HepG2 (cell line): ENCODE data around the gene PSD4. TPM values are rescaled to one million over a fixed set of nuclear protein-coding genes. Genes with fewer than 3 reads are reported as not detected.

Experiments used
- CENPT ChIP-seq: sonication (generic); formaldehyde crosslinking; IDR thresholded peaks from 2 replicates; pipeline ENCODE4 v1.8.0; 2022; ENCODE audit warnings: low read depth, mild to moderate bottlenecking, moderate library complexity, missing genetic modification reagents
- IKZF1 ChIP-seq: fragments of 450-650 bp; IDR thresholded peaks from 2 replicates; pipeline ENCODE4 v1.7.1; 2016
- JUNB ChIP-seq: sonication (generic); formaldehyde crosslinking; IDR thresholded peaks from 2 replicates; pipeline ENCODE4 v1.8.0; 2022; ENCODE audit warnings: missing genetic modification reagents, mild to moderate bottlenecking, borderline replicate concordance
- KDM6A ChIP-seq: IDR thresholded peaks from 2 replicates; pipeline ENCODE4 v1.6.1; 2016; ENCODE audit warnings: low read depth
- MAFF ChIP-seq: IDR thresholded peaks from 2 replicates; pipeline ENCODE4 v1.6.1; 2011; ENCODE audit warnings: low read depth, low read length, improper control_type of control experiment
- NR1H2 ChIP-seq: sonication (generic); formaldehyde crosslinking; IDR thresholded peaks from 2 replicates; pipeline ENCODE4 v1.8.1; 2022; ENCODE audit warnings: low read depth, missing genetic modification reagents, borderline replicate concordance
- PHF21A ChIP-seq: sonication (generic); formaldehyde crosslinking; IDR thresholded peaks from 2 replicates; pipeline ENCODE4 v1.5.0; 2020; ENCODE audit warnings: mild to moderate bottlenecking, missing genetic modification reagents
- RFXANK ChIP-seq: IDR thresholded peaks from 2 replicates; pipeline ENCODE4 v1.6.1; 2016
- RXRA ChIP-seq: sonication (generic); formaldehyde crosslinking; IDR thresholded peaks from 2 replicates; pipeline ENCODE4 v1.5.1; 2020; ENCODE audit warnings: missing genetic modification reagents
- SIX4 ChIP-seq: sonication (generic); formaldehyde crosslinking; IDR thresholded peaks from 2 replicates; pipeline ENCODE4 v1.4.0; 2020; ENCODE audit warnings: missing genetic modification reagents
- YY1 ChIP-seq: IDR thresholded peaks from 2 replicates; pipeline ENCODE4 v1.6.1; 2011; ENCODE audit warnings: low read length, low read depth, moderate library complexity, mild to moderate bottlenecking; ENCODE audit not compliant: insufficient read depth, insufficient replicate concordance
- ZC3H13 ChIP-seq: sonication (generic); formaldehyde crosslinking; IDR thresholded peaks from 2 replicates; pipeline ENCODE4 v1.8.1; 2023; ENCODE audit warnings: mild to moderate bottlenecking, missing genetic modification reagents, moderate library complexity
- ZNF10 ChIP-seq: sonication (generic); formaldehyde crosslinking; IDR thresholded peaks from 2 replicates; pipeline ENCODE4 v1.4.0; 2020; ENCODE audit warnings: mild to moderate bottlenecking, low read depth, missing genetic modification reagents, borderline replicate concordance
- ZNF143 ChIP-seq: sonication (generic); formaldehyde crosslinking; IDR thresholded peaks from 2 replicates; pipeline ENCODE4 v1.4.0; 2020; ENCODE audit warnings: missing genetic modification reagents
- ZNF354B ChIP-seq: sonication (generic); formaldehyde crosslinking; IDR thresholded peaks from 2 replicates; pipeline ENCODE4 v1.8.0; 2022; ENCODE audit warnings: mild to moderate bottlenecking, missing genetic modification reagents
- ZNF546 ChIP-seq: sonication (generic); formaldehyde crosslinking; conservative IDR thresholded peaks from 2 replicates; pipeline ENCODE4 v1.8.1; 2023; ENCODE audit warnings: mild to moderate bottlenecking, missing genetic modification reagents
- ZNF550 ChIP-seq: sonication (generic); formaldehyde crosslinking; IDR thresholded peaks from 2 replicates; pipeline ENCODE4 v1.4.0; 2020; ENCODE audit warnings: mild to moderate bottlenecking, missing genetic modification reagents, borderline replicate concordance
- ZNF564 ChIP-seq: sonication (generic); formaldehyde crosslinking; IDR thresholded peaks from 2 replicates; pipeline ENCODE4 v1.8.1; 2023; ENCODE audit warnings: mild to moderate bottlenecking, missing genetic modification reagents
- ZNF629 ChIP-seq: sonication (generic); formaldehyde crosslinking; conservative IDR thresholded peaks from 2 replicates; pipeline ENCODE4 v1.5.0; 2020; ENCODE audit warnings: missing genetic modification reagents
- polyA plus RNA-seq, 8 experiments: library from polyadenylated mRNA; depleted of rRNA in 3 of 8; stranded (reverse) in 7 of 8; unstranded in 1 of 8; fragments of >200 nt; fragmentation: Illumina TruSeq in 4 of 8; extraction: Trizol in 4 of 8; gene quantifications; 2 replicates each; pipeline versions ENCODE4 v1.2.1 to v1.2.3, GENCODE V29; 2011 to 2016; ENCODE audit warnings: low read depth in 4 of 8, missing spikeins in 1 of 8, mixed read lengths in 1 of 8; ENCODE audit not compliant: insufficient read depth in 1 of 8
- total RNA-seq, 5 experiments: library from RNA; depleted of rRNA; stranded (reverse); fragments of >200 nt; fragmentation: Illumina TruSeq; extraction: Trizol; gene quantifications; 2 replicates each; pipeline ENCODE4 v1.2.3, GENCODE V29; 2016; ENCODE audit warnings: low read depth in 1 of 5
- TF ChIP-seq, protein P1 (sequence below): IDR thresholded peaks from 2 replicates; pipeline ENCODE4 v1.6.1; 2018; ENCODE audit warnings: missing genetic modification reagents, mild to moderate bottlenecking, missing compliant biosample characterization
- TF ChIP-seq, protein P2 (sequence below): sonication (generic); formaldehyde crosslinking; IDR thresholded peaks from 2 replicates; pipeline ENCODE4 v1.4.0; 2020; ENCODE audit warnings: missing genetic modification reagents, borderline replicate concordance
- TF ChIP-seq, protein P3 (sequence below): sonication (generic); formaldehyde crosslinking; IDR thresholded peaks from 2 replicates; pipeline ENCODE4 v1.5.0; 2020; ENCODE audit warnings: mild to moderate bottlenecking, missing genetic modification reagents
- TF ChIP-seq, protein P4 (sequence below): sonication (generic); formaldehyde crosslinking; IDR thresholded peaks from 2 replicates; pipeline ENCODE4 v1.4.0; 2020; ENCODE audit warnings: mild to moderate bottlenecking, missing genetic modification reagents, borderline replicate concordance

PSD4 gene
- total and polyA plus RNA-seq, 2 of the 13 experiments (the other 11 are each of a cell fraction or from before 2014, with no cell fraction given), result 5.8 to 9.4 TPM

DNA sequence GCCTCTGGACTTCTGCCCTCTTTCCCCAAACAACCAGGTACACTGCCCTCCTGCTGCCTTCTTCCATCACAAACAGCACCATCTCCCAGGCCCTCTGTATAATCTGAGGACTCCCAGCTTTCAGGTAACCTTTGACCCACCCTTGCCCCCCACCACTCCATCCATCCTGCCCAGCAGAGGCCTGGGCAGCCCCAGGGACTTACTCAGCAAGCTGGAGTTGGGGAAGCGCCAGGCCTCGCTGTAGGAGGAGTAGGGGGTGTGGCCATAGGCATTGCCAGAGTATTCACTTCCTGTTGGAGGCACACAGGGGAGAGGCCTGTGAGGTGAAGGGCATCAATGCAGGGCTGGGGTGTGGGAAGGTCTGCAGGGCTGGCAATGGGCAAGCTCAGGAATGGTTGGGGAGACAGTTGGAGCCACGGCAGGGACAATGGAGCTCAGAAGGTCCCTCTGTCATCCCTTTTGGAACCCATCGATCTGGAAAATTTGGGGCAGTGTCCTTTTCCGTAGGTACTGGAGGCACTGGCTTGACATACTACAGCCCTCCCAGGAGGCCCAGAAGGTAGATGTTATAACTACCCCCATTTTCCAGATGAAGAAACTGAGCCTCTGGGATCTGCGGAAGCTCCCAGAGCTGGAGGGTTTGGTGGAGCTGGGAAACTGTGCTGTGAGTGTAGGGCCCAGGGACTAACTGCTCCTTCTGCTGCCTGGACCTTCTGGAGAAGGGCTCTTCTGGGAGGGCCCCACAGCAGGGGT, 46.3 kb downstream of the PSD4 start (continued):
- TF ChIP-seq ZNF10 (no peak), KDM6A (CRISPR knock-in tag) (peak; percentile 27; the same call in 1 of the 2 replicates), NR1H2 (CRISPR knock-in tag) (peak; percentile 85; the same call in 1 of the 2 replicates), ZNF629 (CRISPR knock-in tag) (peak; percentile 94), SIX4 (CRISPR knock-in tag) (no peak), RXRA (CRISPR knock-in tag) (peak; percentile 72; the same call in 1 of the 2 replicates), ZNF143 (no peak), RFXANK (CRISPR knock-in tag) (no peak), JUNB (CRISPR knock-in tag) (no peak), CENPT (CRISPR knock-in tag) (no peak), ZNF550 (no peak), ZNF546 (CRISPR knock-in tag) (no peak), ZC3H13 (CRISPR knock-in tag) (no peak; the same call in 1 of the 2 replicates), MAFF (peak; percentile 4; the same call in 1 of the 2 replicates), IKZF1 (no peak), YY1 (peak; percentile 37), ZNF564 (CRISPR knock-in tag) (no peak), ZNF354B (CRISPR knock-in tag) (no peak), PHF21A (CRISPR knock-in tag) (no peak)
- TF ChIP-seq, protein P1, sequence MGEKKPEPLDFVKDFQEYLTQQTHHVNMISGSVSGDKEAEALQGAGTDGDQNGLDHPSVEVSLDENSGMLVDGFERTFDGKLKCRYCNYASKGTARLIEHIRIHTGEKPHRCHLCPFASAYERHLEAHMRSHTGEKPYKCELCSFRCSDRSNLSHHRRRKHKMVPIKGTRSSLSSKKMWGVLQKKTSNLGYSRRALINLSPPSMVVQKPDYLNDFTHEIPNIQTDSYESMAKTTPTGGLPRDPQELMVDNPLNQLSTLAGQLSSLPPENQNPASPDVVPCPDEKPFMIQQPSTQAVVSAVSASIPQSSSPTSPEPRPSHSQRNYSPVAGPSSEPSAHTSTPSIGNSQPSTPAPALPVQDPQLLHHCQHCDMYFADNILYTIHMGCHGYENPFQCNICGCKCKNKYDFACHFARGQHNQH (CRISPR knock-in tag), result peak; percentile 45; the same call in 1 of the 2 replicates
- TF ChIP-seq, protein P2, sequence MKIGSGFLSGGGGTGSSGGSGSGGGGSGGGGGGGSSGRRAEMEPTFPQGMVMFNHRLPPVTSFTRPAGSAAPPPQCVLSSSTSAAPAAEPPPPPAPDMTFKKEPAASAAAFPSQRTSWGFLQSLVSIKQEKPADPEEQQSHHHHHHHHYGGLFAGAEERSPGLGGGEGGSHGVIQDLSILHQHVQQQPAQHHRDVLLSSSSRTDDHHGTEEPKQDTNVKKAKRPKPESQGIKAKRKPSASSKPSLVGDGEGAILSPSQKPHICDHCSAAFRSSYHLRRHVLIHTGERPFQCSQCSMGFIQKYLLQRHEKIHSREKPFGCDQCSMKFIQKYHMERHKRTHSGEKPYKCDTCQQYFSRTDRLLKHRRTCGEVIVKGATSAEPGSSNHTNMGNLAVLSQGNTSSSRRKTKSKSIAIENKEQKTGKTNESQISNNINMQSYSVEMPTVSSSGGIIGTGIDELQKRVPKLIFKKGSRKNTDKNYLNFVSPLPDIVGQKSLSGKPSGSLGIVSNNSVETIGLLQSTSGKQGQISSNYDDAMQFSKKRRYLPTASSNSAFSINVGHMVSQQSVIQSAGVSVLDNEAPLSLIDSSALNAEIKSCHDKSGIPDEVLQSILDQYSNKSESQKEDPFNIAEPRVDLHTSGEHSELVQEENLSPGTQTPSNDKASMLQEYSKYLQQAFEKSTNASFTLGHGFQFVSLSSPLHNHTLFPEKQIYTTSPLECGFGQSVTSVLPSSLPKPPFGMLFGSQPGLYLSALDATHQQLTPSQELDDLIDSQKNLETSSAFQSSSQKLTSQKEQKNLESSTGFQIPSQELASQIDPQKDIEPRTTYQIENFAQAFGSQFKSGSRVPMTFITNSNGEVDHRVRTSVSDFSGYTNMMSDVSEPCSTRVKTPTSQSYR (CRISPR knock-in tag), result peak; percentile 33; the same call in 1 of the 2 replicates
- TF ChIP-seq, protein P3, sequence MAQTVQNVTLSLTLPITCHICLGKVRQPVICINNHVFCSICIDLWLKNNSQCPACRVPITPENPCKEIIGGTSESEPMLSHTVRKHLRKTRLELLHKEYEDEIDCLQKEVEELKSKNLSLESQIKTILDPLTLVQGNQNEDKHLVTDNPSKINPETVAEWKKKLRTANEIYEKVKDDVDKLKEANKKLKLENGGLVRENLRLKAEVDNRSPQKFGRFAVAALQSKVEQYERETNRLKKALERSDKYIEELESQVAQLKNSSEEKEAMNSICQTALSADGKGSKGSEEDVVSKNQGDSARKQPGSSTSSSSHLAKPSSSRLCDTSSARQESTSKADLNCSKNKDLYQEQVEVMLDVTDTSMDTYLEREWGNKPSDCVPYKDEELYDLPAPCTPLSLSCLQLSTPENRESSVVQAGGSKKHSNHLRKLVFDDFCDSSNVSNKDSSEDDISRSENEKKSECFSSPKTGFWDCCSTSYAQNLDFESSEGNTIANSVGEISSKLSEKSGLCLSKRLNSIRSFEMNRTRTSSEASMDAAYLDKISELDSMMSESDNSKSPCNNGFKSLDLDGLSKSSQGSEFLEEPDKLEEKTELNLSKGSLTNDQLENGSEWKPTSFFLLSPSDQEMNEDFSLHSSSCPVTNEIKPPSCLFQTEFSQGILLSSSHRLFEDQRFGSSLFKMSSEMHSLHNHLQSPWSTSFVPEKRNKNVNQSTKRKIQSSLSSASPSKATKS (CRISPR knock-in tag), result 0 out of 2 replicates have a peak, but pooled peaks have one; percentile 29
- TF ChIP-seq, protein P4, sequence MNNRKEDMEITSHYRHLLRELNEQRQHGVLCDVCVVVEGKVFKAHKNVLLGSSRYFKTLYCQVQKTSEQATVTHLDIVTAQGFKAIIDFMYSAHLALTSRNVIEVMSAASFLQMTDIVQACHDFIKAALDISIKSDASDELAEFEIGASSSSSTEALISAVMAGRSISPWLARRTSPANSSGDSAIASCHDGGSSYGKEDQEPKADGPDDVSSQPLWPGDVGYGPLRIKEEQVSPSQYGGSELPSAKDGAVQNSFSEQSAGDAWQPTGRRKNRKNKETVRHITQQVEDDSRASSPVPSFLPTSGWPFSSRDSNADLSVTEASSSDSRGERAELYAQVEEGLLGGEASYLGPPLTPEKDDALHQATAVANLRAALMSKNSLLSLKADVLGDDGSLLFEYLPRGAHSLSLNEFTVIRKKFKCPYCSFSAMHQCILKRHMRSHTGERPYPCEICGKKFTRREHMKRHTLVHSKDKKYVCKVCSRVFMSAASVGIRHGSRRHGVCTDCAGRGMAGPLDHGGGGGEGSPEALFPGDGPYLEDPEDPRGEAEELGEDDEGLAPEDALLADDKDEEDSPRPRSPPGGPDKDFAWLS (CRISPR knock-in tag), result no peak
